IPS-18c (cell line): ENCODE data around the gene C19orf38.

Experiments used
- H3K4me3 ChIP-seq: 2 replicates; pipeline ENCODE4 v1.7.0; 2013; ENCODE audit warnings: low read depth, mild to moderate bottlenecking, low read length, moderate library complexity; ENCODE audit not compliant: insufficient read depth
- H3K9me3 ChIP-seq: one replicate; pipeline ENCODE4 v1.6.1; 2013; ENCODE audit warnings: mild to moderate bottlenecking, low read length, moderate library complexity; ENCODE audit not compliant: control insufficient read depth, insufficient read depth

C19orf38 gene

DNA sequence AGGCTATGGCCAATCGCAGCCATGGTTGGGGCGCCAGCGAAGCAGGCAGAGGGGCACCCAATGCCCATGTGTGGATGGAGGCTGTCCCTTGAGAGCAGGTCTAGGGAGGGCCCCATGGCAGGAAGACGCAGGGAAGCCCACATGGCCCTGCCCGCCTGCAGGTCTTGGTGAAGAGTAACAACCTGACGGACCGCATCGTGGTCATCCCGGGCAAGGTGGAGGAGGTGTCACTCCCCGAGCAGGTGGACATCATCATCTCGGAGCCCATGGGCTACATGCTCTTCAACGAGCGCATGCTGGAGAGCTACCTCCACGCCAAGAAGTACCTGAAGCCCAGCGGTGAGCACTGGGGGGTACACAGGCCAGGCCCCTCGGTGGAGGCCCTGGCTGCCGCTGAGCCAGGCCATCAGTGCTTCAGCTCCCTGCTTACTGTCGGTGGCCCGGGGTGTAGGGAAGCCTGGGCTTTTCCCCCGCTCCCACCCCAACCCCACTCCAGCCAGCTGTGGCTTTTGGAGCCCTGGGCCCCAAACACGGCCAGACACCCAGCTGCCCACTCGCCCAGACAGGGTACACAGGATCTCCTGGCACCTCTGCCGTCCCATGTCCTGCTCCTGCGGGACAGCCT, 65.6 kb downstream of the C19orf38 start:
- Histone ChIP-seq H3K4me3 (no peak overlapping the region), H3K9me3 (peaks cover 2% of the 10 kb centered on the region)

DNA sequence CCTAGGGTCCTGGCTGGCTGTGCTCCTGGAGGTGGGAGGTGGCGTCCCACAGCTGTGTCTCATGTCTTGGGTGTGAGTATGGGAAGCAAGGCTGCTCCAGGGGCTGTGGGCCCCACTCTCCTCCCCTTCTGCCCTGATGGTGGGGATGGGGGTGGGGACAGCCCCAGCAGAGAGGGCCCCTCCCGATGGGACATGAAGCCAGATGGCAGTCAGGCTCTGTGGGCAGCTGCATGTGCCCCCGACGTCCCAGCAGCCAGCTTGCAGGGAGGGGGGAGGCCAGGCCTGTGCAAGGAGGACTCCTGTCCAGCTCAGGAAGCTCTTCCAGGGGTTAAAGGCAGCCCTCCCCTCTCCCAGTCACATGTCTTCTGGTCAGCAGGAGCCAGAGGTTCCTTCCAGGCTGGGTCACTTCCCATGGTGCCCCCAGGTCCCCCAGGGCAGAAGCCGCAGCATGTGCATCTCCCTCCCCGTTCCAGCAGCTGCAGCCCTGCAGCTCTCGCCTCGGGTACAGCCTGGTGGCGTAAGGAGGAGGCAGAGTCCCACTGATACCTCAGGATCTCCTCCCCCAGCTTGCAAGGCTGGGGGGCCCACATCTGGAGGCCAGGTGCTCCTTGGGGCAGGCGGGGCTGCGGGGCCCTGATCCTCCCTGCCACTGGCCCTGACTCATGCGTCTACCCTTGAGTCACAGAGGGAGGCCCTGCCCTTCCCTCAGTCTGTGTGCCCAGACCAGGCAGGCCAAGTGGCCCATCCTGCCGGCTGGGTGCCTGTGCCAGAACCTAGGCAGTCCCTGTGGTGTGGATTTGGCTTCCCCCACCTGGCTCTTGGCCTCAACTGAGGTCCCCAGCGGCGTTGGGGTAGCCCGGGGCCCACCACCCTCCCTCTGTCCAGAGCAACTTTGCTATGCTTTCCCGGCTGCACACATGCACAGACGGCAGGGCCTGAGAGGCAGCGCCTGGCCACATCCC, 67.2 kb downstream of the C19orf38 start:
- Histone ChIP-seq H3K9me3 (peaks cover 2% of the 10 kb centered on the region), H3K4me3 (no peak overlapping the region)

DNA sequence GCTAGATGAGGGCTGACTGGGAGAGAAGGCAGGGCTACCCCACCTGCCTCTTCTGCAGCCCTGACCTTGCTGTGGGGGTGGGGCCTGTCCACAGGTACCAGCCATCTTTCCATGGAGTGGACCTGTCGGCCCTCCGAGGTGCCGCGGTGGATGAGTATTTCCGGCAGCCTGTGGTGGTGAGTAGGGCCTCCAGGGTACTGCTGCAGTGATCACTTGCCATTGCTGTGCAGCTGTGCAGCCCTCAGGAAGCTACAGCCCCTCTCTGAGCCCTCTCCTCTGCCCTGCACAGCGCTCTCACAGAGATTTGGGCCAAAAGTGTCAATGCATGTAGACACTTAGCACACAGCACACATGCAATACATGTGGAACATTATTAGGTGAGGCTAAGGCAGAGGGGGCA, 68.4 kb downstream of the C19orf38 start:
- H3K4me3 ChIP-seq, result no peak overlapping the region
- H3K9me3 ChIP-seq, result peaks cover 2% of the 10 kb centered on the region

DNA sequence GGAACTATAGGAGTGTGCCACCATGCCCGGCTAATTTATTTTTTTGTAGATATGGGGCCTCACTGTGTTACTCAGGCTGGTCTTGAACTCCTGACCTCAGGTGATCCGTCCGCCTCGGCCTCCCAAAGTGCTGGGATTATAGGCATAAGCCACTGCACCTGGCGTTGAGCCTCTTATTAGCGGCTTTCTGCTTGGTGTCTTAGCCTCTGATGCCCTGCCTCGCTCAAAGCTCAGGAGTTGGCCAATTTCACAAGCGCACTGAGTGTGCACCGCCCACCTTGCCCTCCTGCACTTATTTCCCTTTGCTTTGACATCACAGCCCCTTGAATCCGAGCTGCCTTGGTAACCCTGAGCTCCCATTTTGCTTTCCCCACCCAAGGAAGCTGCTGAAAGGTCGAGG, 70.1 kb downstream of the C19orf38 start:
- H3K4me3 ChIP-seq, result no peak overlapping the region
- H3K9me3 ChIP-seq, result no peaks in the 10 kb centered on the region
